ENCODE data around the gene TAAR8.
"Not testable (repeated sequence)": the region's sequence is repeated elsewhere in the genome, so short reads cannot be mapped to it uniquely, and the experiment has no call there.

DNA sequence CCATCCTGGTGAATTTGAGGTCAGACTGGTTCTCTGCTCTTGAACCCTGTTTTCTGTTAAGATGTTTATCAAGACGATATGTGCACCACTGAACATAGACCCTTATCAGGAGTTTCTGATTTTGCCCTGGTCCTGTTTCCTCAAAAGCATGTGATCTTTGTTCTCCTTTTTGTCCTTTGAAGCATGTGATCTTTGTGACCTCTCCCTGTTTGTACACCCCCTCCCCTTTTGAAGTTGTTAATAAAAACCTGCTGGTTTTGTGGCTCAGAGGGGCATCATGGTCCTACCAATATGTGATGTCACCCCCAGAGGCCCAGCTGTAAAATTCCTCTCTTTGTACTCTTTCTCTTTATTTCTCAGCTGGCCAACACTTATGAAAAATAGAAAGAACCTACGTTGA lies 17.9 kb upstream of the TAAR8 start:
- TF ChIP-seq EZH2 (optimal IDR thresholded peaks at IDR 0.05; ENCODE audit: low read depth, low read length); EZH2phosphoT487 (IDR thresholded peaks at IDR 0.05; ENCODE audit: low read length): not testable (repeated sequence)
- TF ChIP-seq, protein P1, sequence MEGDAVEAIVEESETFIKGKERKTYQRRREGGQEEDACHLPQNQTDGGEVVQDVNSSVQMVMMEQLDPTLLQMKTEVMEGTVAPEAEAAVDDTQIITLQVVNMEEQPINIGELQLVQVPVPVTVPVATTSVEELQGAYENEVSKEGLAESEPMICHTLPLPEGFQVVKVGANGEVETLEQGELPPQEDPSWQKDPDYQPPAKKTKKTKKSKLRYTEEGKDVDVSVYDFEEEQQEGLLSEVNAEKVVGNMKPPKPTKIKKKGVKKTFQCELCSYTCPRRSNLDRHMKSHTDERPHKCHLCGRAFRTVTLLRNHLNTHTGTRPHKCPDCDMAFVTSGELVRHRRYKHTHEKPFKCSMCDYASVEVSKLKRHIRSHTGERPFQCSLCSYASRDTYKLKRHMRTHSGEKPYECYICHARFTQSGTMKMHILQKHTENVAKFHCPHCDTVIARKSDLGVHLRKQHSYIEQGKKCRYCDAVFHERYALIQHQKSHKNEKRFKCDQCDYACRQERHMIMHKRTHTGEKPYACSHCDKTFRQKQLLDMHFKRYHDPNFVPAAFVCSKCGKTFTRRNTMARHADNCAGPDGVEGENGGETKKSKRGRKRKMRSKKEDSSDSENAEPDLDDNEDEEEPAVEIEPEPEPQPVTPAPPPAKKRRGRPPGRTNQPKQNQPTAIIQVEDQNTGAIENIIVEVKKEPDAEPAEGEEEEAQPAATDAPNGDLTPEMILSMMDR (IDR thresholded peaks at IDR 0.05; ENCODE audit: low read length) = not testable (repeated sequence)

All from MM.1S (cell line).